Liver (tissue), 3 donors: Measurements from ENCODE around the gene RHO.

ENCODE experiments used
- EGR1 ChIP-seq, 2 donors: IDR thresholded peaks; 2 replicates each; pipeline ENCODE4 v1.6.1; 2016 to 2018; ENCODE audit warnings: antibody characterized with exemption in 2 of 2, low read depth in 2 of 2
- HNF4G ChIP-seq: IDR thresholded peaks from 2 replicates; pipeline ENCODE4 v1.6.1; 2016; ENCODE audit warnings: antibody characterized with exemption
- JUND ChIP-seq, 2 donors: IDR thresholded peaks; 2 replicates each; pipeline ENCODE4 v1.6.1; 2016; ENCODE audit warnings: antibody characterized with exemption in 2 of 2
- NR2F2 ChIP-seq: IDR thresholded peaks from 2 replicates; pipeline ENCODE4 v1.6.1; 2016; ENCODE audit warnings: antibody characterized with exemption
- RAD21 ChIP-seq, 2 donors: IDR thresholded peaks; 2 replicates each; pipeline ENCODE4 v1.6.1; 2016; ENCODE audit warnings: antibody characterized with exemption in 2 of 2, mild to moderate bottlenecking in 2 of 2
- SP1 ChIP-seq: IDR thresholded peaks from 2 replicates; pipeline ENCODE4 v1.6.1; 2018; ENCODE audit warnings: antibody characterized with exemption, mild to moderate bottlenecking
- TAF1 ChIP-seq: conservative IDR thresholded peaks from 2 replicates; pipeline ENCODE4 v1.6.1; 2016; ENCODE audit warnings: antibody characterized with exemption, mild to moderate bottlenecking
- YY1 ChIP-seq: IDR thresholded peaks from 2 replicates; pipeline ENCODE4 v1.6.1; 2016; ENCODE audit warnings: antibody characterized with exemption, mild to moderate bottlenecking
- TF ChIP-seq, protein P1 (sequence below): fragments of 150-350 bp; IDR thresholded peaks from 2 replicates; pipeline ENCODE4 v1.5.1; 2017; ENCODE audit warnings: improper control_type of control experiment, low read depth, low read length; ENCODE audit not compliant: missing input control
- TF ChIP-seq, protein P2 (sequence below): IDR thresholded peaks from 2 replicates; pipeline ENCODE4 v1.6.1; 2016; ENCODE audit warnings: antibody characterized with exemption
- TF ChIP-seq, protein P3 (sequence below): IDR thresholded peaks from 2 replicates; pipeline ENCODE4 v1.6.1; 2016; ENCODE audit warnings: antibody characterized with exemption
- TF ChIP-seq, protein P4 (sequence below): IDR thresholded peaks from 2 replicates; pipeline ENCODE4 v1.6.1; 2016; ENCODE audit warnings: antibody characterized with exemption
- TF ChIP-seq, protein P5 (sequence below): IDR thresholded peaks from 2 replicates; pipeline ENCODE4 v1.6.1; 2016; ENCODE audit warnings: antibody characterized with exemption, mild to moderate bottlenecking
- donor health status: healthy.
- donor health status: healthy.

DNA sequence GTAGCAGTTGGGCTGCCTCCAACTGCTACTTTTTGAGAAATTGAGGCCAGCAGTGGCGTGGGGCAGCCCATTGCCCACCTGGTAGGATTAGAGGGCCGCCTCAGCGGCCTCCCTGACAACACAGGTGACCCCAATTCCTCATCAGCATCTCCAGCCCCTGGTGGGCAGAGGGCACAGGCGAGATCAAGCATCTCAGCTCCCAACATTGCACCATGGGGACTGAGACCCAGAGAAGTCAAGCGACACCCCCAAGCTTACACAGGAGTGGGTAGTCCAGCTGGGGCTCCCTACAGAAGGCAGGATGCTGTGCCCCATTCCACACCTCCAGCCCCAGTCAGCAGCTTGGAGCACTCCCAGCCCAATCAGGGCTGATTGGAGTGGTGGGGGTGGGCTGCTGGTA lies 14.3 kb downstream of the RHO start:
- TF ChIP-seq TAF1 (no peak), RAD21 (IDR thresholded peaks at IDR 0.05) (no peak), YY1 (no peak), SP1 (no peak), JUND (IDR thresholded peaks at IDR 0.05) (no peak), EGR1 (IDR thresholded peaks at IDR 0.05; ENCODE audit: low read depth in 2 of 2) (no peak), NR2F2 (no peak), HNF4G (no peak)
- TF ChIP-seq, protein P1, sequence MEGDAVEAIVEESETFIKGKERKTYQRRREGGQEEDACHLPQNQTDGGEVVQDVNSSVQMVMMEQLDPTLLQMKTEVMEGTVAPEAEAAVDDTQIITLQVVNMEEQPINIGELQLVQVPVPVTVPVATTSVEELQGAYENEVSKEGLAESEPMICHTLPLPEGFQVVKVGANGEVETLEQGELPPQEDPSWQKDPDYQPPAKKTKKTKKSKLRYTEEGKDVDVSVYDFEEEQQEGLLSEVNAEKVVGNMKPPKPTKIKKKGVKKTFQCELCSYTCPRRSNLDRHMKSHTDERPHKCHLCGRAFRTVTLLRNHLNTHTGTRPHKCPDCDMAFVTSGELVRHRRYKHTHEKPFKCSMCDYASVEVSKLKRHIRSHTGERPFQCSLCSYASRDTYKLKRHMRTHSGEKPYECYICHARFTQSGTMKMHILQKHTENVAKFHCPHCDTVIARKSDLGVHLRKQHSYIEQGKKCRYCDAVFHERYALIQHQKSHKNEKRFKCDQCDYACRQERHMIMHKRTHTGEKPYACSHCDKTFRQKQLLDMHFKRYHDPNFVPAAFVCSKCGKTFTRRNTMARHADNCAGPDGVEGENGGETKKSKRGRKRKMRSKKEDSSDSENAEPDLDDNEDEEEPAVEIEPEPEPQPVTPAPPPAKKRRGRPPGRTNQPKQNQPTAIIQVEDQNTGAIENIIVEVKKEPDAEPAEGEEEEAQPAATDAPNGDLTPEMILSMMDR = no peak
- TF ChIP-seq, protein P2, sequence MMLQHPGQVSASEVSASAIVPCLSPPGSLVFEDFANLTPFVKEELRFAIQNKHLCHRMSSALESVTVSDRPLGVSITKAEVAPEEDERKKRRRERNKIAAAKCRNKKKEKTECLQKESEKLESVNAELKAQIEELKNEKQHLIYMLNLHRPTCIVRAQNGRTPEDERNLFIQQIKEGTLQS = no peak
- TF ChIP-seq, protein P3, sequence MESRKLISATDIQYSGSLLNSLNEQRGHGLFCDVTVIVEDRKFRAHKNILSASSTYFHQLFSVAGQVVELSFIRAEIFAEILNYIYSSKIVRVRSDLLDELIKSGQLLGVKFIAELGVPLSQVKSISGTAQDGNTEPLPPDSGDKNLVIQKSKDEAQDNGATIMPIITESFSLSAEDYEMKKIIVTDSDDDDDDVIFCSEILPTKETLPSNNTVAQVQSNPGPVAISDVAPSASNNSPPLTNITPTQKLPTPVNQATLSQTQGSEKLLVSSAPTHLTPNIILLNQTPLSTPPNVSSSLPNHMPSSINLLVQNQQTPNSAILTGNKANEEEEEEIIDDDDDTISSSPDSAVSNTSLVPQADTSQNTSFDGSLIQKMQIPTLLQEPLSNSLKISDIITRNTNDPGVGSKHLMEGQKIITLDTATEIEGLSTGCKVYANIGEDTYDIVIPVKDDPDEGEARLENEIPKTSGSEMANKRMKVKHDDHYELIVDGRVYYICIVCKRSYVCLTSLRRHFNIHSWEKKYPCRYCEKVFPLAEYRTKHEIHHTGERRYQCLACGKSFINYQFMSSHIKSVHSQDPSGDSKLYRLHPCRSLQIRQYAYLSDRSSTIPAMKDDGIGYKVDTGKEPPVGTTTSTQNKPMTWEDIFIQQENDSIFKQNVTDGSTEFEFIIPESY = no peak
- TF ChIP-seq, protein P4, sequence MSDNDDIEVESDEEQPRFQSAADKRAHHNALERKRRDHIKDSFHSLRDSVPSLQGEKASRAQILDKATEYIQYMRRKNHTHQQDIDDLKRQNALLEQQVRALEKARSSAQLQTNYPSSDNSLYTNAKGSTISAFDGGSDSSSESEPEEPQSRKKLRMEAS = no peak
- TF ChIP-seq, protein P5, sequence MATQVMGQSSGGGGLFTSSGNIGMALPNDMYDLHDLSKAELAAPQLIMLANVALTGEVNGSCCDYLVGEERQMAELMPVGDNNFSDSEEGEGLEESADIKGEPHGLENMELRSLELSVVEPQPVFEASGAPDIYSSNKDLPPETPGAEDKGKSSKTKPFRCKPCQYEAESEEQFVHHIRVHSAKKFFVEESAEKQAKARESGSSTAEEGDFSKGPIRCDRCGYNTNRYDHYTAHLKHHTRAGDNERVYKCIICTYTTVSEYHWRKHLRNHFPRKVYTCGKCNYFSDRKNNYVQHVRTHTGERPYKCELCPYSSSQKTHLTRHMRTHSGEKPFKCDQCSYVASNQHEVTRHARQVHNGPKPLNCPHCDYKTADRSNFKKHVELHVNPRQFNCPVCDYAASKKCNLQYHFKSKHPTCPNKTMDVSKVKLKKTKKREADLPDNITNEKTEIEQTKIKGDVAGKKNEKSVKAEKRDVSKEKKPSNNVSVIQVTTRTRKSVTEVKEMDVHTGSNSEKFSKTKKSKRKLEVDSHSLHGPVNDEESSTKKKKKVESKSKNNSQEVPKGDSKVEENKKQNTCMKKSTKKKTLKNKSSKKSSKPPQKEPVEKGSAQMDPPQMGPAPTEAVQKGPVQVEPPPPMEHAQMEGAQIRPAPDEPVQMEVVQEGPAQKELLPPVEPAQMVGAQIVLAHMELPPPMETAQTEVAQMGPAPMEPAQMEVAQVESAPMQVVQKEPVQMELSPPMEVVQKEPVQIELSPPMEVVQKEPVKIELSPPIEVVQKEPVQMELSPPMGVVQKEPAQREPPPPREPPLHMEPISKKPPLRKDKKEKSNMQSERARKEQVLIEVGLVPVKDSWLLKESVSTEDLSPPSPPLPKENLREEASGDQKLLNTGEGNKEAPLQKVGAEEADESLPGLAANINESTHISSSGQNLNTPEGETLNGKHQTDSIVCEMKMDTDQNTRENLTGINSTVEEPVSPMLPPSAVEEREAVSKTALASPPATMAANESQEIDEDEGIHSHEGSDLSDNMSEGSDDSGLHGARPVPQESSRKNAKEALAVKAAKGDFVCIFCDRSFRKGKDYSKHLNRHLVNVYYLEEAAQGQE = no peak
